Stimulated activated CD4-positive, alpha-beta T cell treated with anti-CD3 and anti-CD28 coated beads, Interleukin-15, amount 100 ng/mL, for 1 hour (primary cell): ENCODE results near the gene ABLIM3.

Experiments
- DNase-seq, 2 donors: peaks; one replicate each; pipeline ENCODE4 v3.0.0-alpha.2; 2020; ENCODE audit warnings: low read depth in 1 of 2, low spot score in 1 of 2

ABLIM3 gene

DNA sequence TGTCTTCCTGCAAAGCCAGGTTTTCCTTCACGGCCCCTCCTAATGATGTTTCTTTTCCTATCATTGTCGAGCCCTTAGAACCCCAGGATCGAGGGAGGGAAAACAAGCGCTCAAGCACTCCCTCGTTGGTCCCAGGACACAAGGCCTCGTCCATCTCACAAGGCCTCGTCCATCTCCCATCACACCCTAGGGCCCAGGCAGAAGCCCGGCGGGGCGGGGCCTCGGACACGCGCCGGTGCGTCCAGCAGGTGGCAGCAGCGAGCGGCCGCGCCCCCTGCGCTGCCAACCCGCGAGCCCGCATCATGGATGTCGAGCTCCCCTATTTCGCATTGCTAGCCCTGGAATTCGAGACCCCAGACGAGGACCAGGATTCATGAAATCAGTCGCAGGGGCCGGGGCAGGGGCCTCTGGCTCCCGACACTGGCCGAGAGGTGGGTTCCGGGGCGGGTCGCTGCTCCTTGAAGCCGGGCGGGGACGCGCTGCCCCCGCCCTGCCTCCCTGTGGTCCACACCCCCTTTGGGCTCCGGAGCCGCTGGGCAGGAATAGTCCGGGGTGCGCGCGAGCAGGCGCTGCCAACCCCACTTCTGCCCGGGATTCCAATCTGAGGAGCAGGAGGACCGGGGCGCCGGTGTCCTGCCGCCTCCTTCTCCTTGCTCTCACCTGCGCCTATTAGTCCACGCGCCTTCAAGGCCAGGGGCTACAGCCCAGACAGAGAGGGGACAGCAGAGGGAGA lies at the start of gene ABLIM3:
Gene ABLIM3, plus strand, starts transcription at position 270 of the 733 bp plus-strand sequence. CDS start 603 bp downstream, outside the sequence.
- DNase-seq, result peak; percentile 49 to 65

DNA sequence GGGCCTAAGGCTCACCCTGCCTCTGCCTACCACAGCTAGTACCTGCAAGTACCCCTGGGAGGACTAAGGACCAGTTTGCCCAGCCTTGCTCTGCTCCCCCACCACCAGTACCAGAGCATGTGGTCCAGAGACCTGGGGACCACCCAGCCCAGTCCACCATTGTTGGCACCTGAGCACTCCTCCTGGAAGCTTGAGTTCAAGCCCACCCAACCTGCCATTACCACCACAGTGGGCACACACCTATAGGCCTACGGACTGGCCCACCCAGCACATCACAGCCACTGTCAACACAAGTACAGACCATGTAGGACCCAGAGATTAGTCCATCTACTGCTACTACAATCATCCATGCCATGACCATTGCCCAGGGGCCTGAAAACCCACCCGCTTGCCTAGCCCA lies 47.7 kb upstream of the ABLIM3 start:
- DNase-seq, result no peak

DNA sequence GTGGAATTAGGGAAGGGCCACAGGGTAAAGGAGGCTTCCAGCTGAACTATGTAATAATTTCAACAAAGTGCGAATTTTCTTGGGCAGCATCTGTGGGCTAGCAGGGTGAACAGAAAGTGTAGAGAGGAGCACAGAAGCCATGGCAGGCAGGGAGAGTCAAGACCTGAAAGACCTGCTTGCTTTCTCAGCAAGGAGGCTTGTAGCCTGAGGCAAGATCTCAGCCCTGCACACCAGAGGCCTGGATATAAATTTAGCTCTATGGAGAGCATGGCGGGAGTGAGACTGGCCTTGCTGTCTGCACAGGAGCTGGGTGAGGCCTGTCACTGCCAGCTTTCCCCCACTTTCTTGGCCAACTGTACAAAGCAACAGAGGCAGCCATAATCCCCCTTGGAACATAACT lies 46.3 kb upstream of the ABLIM3 start:
- DNase-seq, result no peak

DNA sequence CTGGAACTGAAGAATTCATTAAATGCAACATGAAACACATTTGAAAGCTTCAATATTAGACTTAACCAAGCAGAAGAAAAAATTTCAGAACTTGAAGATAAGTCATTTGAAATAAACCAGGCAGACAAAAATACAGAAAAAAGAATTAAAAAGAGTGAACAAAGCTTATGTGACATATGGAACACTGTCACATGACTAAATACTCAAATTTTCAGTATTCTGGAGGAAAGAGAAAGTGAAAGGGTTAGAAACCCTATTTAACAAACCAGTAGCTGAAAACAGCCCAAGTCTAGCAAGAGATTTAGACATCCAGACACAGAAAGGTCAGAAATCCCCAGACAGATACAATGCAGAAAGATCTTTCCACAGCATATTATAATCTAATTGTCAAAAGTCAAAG lies 41.4 kb upstream of the ABLIM3 start:
- DNase-seq, result no peak

DNA sequence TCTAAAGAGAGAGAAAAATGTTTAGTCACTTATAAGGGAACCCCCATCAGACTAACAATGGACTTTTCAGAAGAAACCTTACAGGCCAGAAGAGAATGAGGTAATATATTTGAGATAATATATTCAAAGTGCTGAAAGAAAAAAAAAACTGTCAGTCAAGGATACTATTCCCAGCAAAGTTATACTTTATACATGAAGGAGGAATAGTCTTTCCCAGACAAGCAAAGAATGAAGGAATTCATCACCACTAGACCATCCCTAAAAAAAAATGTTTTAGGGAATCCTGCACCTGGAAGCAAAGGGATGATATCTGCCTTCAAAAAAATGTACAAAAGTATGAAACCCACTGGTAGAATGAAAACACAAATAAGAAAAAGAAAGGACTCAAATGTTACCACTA lies 41.0 kb upstream of the ABLIM3 start:
- DNase-seq, result no peak

DNA sequence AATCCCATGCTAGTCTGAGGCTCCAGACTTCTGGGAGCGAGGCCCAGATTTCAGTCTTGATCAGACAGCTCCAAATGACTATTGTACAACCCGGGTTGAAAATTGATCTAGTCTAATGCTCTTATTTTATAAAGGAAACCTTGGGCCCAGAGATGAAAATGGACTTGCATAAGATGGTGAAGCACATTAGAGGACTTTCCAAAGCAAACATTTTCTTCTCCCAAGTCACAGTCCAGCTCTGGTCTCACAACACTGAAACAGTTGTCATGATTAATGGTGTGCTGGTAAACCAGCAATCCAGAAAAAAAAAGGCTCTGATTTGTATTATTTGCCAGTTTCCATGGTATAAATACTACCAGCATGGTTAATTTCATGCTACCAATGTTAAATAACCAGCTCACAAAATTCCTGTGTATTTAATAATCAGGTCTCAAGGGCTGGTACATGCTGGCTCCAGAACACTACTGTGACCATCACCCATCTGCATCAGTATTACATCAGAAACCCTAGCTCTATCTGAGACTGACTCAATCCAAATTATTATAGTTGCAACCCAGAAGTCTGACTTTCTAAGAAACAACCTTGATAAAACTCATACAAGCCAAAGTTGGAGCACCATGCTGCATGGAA lies 32.5 kb upstream of the ABLIM3 start:
- no peak for DNase-seq

DNA sequence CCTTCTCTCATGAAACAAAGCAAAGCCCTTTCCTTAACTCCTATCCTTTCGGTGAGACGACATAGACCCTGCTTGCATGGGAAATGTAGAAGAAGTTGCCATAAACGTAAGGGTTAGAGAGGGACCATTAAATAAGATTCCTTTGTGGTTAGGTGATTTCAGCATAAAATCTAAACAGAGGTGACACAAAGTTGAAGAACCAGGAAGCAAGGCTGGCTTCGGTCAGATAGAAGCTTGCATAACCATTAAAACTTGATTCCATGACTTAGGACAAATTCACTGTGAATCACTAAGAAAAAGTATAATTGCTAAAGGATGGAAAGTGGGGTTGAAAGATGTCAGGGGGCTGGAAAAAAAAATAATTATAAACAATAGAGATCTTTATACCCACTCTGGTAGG lies 30.9 kb upstream of the ABLIM3 start:
- no peak for DNase-seq

DNA sequence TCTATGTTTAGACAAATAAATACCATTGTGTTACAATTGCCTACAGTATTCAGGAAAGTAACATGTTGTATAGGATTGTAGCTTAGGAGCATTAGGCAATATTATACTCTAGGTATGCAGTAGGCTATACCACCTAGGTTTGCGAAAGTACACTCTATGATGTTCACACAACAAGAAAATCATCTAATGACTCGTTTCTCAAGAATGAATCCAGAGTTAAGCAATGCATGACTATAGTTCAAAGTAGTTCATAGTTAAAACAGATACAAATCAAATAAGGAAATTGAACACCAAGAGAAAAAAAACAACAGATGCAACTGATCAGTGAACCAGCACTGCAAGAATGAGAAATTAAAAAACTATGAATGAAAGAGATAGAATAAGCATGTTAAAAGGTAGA lies 27.6 kb upstream of the ABLIM3 start:
- DNase-seq, result no peak

DNA sequence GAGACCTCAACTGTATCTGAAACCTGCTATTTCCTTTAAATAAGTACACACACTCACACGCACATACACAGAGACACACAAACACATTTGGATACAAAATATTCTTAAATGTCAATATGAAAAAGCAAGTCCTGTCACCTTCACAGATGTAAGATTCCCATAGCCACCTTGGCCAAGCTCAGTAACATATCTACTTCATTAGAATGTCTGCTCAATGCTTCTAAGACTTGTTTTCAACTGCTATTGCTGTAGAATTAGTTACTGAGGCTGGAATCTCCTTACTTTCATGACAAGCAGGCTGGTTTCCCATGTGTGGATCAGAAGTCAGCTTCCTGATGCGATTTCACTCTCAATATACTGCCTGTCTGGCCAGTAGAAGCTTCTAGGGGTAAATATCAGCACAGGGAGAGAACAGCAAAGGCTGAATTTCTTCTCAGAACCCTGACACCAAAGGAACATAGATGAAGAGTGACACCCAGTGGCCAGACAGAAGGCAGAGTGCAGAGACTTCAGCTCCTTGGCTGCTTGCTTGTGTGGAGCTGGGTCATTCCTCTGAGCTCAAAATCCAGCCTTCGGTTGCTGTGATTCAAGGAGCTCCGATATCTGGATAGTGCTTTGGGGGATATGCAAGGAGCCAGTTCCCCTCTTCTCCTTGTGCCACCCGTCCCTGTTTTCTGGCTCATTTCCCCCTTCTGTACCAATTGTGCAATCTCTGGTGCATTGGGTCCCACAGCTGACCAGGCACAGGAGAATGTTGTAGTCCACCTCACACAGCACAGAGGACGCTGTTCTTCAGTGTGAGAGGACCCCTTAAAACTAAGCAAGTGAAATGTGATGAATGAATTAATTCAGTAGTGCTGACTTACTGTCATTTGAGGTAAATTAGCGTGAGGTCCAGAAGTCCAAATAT lies 26.6 kb upstream of the ABLIM3 start:
- no peak for DNase-seq

DNA sequence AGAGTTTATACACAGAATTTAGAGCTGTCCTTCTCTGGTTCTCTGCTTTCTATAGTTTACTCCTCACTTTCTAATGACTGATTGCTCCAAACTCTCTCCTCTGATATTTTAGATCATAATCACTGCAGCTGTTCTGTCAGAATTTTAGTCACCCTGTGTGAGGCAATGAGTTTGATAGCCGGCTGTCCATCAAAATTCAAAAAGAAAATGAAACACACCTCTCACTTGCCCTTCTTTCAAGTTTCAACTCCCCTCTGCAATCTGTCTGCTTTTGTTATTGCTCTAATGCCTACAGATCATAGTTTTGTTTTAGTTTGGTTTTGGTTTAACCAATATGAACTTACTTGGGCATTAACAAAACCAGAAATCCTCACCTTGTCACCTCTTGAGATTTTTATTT lies 23.3 kb upstream of the ABLIM3 start:
- DNase-seq, result no peak

DNA sequence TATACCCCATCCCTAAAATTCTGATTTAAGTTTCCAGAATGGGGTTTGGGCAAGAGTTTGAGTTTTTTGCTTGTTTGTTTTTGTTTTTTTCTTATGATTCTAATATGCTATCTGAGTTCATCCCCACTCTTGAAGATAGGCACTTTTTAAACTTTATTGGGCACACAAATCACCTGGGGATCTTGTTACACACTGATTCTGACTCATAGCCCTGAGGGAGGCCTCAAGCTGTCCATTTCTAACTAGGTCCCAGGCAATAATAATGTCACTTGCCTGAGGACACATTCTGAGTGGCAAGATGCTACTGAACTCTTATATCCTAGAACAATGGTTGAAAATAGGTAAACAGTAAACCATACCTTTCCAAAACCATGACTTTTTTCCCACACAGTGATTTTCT lies 22.8 kb upstream of the ABLIM3 start:
- no peak for DNase-seq

DNA sequence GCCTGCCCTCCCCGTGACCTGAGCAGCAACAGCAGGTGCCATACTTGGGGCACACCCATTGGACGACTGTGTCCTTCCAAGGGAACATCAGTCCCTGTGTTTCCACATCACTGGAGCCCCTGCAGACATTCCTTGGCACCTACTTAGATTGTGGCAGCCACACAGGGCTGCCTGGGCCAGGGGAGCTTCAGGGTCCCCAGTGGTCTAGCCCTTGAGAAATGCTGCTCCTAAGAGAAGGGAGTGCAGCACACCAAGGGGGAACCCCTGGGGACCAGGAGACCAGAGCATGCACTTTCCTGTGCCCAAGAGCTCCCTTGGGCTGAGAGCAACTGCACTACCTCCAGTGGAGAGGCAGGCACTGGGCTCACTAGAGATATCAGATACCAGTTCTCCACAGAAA lies 20.1 kb upstream of the ABLIM3 start:
- no peak for DNase-seq

DNA sequence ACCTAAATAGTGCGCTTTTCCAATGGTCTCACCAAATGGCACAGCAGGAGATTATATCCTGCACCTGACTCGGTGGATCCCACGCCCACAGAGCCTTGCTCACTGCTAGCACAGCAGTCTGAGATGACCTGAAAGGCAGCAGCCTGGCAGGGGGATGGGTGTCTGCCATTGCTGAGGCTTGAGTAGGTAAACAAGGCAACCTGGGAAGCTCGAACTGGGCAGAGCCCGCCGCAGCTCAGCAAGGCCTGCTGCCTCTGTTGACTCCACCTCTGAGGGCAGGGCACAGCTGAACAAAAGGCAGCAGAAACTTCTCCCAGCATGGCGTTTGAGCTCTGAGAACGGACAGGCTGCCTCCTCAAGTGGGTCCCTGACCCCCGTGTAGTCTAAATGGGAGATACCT lies 18.1 kb upstream of the ABLIM3 start:
- DNase-seq, result no peak

DNA sequence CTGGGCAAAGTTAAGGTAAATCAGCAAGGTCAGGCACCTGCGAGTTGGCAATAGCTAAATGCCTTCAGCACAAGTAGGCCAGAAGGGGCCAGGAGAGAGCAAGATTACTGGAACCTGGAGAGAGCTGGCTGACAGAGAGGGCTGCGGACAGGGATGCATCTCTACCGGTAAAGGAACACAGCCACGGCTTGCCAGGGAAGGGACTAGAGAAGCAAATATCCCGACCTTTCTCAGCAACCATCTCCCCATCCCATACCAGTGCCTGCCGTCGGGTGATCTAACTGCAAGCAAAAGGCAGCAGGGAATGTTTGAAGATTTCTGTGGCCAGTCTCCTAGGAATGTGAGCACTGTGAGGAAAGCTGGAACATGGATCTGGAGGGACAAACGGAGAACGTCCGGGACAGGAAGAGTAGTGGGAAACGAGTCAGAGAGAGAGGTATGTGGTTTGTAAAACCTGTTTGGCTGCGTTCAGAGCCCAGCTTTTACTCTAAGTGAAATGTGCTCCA lies 15.9 kb upstream of the ABLIM3 start:
- no peak for DNase-seq

DNA sequence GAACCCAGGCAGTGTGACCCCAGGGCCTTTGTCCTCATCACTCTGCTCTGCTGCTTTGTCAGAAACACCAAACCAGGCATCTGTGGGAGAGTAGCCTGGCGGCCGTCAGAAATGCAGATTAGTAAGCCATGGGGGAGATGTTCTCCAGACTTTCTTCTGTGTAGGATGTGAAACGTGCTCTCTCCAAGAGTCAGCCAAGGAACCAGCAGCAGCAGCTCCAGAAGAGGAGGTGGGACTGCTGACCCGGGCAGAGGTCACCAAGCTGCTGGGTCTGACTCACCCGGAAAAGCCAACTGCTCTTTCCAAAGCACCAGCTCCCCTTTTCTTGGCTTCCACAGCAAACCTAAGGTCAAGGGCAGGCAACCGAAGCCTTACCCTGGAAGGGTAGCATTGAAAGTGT lies 14.4 kb upstream of the ABLIM3 start:
- DNase-seq, result no peak

DNA sequence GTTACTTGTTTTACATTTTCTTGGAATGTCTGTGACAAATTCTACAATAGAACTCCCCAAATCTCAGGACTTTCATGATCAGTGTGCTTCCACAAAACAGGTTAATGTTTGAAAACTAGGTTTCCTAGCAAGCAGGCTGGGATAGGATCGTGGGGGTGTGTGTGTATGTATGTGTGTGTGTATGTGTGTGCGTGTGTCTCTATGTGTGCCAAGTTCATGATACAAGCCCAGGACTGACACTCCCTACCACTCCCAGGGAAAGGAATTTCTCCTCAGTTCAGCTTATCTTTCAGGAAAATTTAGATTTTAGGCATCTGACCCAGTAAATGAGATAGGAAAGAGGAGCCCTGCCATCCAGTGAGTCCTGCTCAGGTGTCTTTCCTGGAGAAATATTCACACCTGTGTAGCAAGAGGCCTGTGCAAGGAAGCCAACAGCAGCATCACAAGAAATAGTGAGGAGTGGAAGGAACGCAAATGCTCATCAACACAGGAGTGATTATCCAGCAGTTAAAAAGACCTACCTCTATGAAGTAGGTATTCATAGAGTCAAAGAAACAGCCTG lies 13.8 kb upstream of the ABLIM3 start:
- no peak for DNase-seq

DNA sequence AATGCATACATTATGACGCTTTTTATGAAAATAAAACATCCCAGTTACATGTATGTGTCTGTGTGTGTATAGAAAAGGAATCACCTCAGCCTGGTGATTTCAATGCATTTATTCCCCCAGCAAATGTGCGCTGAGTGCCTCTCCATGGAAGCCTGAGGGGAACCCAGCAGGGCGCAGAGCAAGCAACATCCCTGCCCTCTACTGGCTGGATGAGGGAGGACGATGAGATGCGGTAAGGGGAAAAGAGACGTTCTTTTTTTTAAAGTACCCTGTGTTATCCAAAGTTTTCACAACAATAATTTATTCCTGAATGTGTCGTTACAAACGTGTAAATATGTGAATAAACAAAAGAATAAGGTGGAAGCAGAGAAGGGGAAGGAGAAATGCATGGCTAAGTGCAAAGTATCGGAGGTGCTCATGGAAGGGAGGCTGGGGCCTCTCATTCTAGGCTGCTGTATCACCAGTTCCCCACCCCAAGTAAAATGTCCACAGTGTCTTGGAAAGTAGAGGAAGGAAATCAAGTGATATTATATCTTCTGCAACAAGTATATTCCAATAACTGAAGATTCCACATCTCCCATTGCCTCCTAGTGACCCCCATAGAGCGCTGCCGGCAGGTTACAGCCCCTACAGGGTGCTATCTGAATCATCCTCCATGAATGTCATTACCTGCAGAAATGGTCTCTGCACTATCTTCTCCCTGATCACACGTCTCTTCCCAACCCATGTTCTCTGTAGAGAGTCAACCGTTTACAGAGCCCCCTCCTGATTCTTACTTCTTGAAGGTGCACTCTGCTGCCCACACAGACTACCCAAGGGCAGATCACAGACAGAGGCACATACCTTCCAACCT lies 13.0 kb upstream of the ABLIM3 start:
- DNase-seq, result no peak

DNA sequence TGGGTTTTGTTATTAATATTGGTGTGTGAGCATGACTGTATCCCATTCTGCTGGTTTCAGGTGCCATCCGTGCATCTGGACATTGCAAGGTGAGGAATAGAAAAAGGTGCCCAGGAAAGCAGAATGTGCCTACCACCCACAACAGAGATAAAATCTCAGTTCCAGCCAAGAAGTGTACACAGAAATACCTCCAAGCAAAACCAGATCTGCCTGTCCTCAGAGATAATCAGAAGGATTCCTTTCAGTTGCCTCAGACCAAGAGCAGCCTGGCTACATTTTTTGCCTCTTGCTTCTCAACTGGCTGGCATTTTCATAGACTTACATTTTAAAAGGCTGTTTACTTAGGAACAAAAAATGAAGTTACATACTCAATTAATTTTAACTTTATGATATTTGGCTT lies 12.1 kb upstream of the ABLIM3 start:
- no peak for DNase-seq

DNA sequence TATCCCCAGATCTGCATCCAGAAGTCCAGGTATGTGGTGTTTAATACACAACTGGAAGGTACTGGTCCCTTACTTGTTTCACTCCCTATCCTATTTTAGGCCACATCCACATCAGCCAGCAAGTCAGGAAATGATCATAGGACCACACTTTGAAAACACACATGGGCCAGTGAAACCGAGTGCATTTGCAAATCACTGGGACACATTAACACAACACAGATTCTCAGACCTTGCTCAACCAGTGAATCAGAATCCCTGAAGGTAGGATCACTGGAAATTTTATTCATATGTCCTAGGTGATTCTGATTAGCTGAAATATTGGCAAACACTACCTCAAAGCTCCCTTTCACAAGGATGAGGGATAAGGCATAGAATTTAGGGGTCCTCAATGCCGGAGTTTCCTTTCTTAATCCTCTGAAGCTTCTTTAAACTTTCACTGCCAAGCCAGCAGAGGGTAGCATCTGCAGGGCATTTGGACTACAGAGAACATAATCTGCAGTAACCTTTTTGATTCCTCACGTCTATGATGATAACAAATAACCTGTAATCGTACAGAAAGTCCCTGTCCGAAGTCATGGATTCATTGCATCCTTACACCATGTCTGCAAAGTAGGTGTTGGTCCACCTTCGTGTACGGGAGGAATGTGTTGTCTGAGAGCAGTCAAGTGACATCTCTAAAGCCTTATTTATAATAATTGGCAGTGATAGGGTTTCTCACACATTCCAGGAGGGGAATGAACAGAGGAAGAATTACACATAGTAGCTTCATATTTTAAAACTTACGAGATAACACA lies 11.0 kb upstream of the ABLIM3 start:
- no peak for DNase-seq

DNA sequence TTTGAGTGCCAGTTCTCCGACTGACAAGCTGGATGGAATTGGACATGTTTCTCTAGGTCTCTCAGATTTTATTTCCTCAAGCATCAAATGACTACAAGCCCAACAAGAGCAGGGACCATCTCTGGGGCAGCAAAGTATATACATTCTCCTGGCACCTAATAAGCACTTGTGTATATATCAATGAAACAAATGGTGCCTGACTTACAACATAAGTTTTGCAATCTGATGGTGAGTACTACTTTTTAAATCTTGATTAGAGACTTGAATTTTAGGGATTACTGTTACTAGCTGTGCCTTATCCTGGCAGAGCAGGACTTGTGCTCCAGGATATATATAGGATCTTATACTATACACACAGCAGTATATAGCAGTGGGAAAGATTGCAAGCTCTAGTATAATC lies 8.8 kb upstream of the ABLIM3 start:
- DNase-seq, result no peak
